Mucosa of descending colon (tissue), 3 donors: ENCODE results near the gene C16orf78. TPM values are rescaled to one million over a fixed set of nuclear protein-coding genes. Genes with fewer than 3 reads are reported as not detected.

Source experiments
- ATAC-seq: fragments of 200-7000 bp; cut with Tn5 transposase; one replicate; pipeline ENCODE4 v1.9.1; 2020; ENCODE audit warnings: mild to moderate bottlenecking, moderate library complexity
- DNase-seq, 3 donors: peaks; one replicate each; pipeline ENCODE4 v3.0.0-alpha.2; 2020
- H3K36me3 ChIP-seq: fragments of 200-600 bp; one replicate; pipeline ENCODE4 v1.8.0; 2021; ENCODE audit warnings: low read depth, mild to moderate bottlenecking
- H3K4me1 ChIP-seq: fragments of 200-600 bp; one replicate; pipeline ENCODE4 v1.8.0; 2021; ENCODE audit warnings: low read depth, mild to moderate bottlenecking
- H3K4me3 ChIP-seq: fragments of 200-600 bp; one replicate; pipeline ENCODE4 v1.8.0; 2021; ENCODE audit warnings: mild to moderate bottlenecking
- H3K9me3 ChIP-seq: fragments of 200-600 bp; one replicate; pipeline ENCODE4 v1.8.0; 2021; ENCODE audit warnings: mild to moderate bottlenecking
- CTCF ChIP-seq: fragments of 200-600 bp; IDR thresholded peaks from one replicate; pipeline ENCODE4 v1.8.0; 2022; ENCODE audit warnings: antibody characterized with exemption, mild to moderate bottlenecking
- intact Hi-C, 2 donors: fragments of 100-400 bp; cut with DNase I in 1 of 2; cut with micrococcal nuclease in 1 of 2; formaldehyde crosslinking; loops; one replicate each; pipeline versions ENCODE4 v1.11.0 to v1.11.1; 2022; cut with DNase I, micrococcal nuclease
- total RNA-seq, 3 donors: library from RNA; stranded (reverse); fragmentation: NEBNext Ultra II Directional in 2 of 3; extraction: Animal tissue kit (Norgen Biotek cat#: 25700) in 2 of 3; gene quantifications; one replicate each; pipeline versions ENCODE4 v1.2.1 to v1.2.4, GENCODE V29; 2021 to 2023
- donor health status: DM: no; HTN: no; CAD: no; lungs with moderate emphysema.
- donor health status: DM: no; HTN: no; CAD: no.
- donor health status: DM: no; HTN: yes; CAD: no.

The C16orf78 gene
- total RNA-seq, 3 donors from 2014 or later, result not detected

DNA sequence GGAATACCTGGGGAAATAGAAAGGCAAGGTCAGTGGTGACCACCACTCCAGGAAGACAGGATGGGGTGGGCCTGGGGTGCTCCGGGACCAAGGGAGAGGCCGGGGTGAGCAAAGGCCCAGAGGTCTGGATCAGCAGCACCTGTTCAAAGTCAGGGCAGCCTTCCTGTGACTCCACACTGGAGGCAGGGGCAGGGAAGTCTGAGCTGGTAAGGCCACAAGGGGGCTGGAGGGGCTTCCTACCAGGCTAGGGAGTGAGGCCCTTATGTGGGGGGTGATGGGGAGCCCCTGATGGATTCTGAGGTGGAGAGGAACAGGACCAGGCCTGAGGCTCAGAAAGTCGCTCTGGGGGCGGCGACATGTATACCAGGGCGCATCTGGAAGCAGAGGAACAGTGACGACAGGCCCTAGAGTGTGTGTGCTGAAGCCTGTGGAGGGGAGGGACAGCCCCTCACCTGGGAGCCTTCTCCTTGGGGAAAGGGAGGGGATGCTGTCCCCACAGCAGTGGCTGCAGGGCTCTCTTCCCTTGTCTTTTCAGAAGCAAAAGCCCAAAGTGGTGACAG lies 3.7 kb downstream of the C16orf78 start:
- H3K36me3 ChIP-seq, result no peaks in the 10 kb centered on the region
- ATAC-seq, result no peak
- intact Hi-C loops, result no loop called here

DNA sequence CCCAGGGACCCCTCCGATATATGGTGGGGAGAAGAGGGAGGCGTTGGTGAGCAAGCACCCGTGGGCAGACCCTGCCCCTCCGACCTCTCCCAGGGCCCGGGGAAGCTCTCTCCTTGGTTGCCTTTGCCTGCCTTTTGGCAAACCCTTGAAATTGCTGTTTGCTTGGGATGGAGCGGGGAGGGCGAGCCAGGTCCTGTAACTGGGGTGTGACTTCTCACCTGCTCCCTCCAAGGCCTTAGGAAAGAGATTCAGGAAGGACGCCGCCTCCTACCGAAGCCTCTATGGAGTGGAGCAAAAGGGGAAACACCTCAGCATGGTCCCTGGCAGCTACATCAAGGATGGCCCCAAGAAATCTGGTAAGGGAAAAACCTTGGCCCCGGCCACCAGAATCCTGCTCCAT lies 4.6 kb downstream of the C16orf78 start:
- no peak for TF ChIP-seq CTCF
- H3K9me3 ChIP-seq, result no peaks in the 10 kb centered on the region
- no peaks in the 10 kb centered on the region for H3K36me3 ChIP-seq
- ATAC-seq, result no peak
- H3K4me3 ChIP-seq, result no peak overlapping the region
- no peaks in the 10 kb centered on the region for H3K4me1 ChIP-seq
- intact Hi-C loops, result no loop called here
- DNase-seq, result no peak

More for the DNA sequence above, 3.7 kb downstream of the C16orf78 start:
- Histone ChIP-seq H3K4me1 (no peaks in the 10 kb centered on the region), H3K4me3 (no peak overlapping the region), H3K9me3 (no peaks in the 10 kb centered on the region)
- no peak for DNase-seq
- no peak for TF ChIP-seq CTCF

DNA sequence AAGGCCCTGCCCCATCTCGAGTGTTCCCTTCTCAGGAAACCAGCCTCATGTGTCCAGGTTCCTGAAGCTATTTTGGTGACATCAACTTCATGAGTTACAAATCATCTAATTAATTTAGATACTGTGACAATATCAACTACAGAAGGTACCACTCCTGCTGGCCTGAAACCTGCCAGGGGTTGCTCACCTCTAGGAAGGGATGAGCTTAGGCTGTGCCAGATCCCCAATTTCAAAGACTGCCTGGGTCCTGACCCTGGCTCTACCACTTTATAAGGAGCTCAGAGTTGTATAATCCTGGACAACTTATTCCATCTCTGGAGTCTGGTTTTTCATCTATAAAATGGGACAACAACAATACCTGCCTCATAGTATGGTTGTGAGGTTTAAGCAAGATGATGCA lies 5.2 kb downstream of the C16orf78 start:
- no peak for ATAC-seq
- intact Hi-C loops, result no loop called here
- Histone ChIP-seq H3K9me3 (no peaks in the 10 kb centered on the region), H3K4me1 (no peaks in the 10 kb centered on the region), H3K36me3 (no peaks in the 10 kb centered on the region), H3K4me3 (no peak overlapping the region)
- TF ChIP-seq CTCF, result no peak
- no peak for DNase-seq

- intact Hi-C loops, result no loop called here
- H3K4me3 ChIP-seq, result no peak overlapping the region
- DNase-seq, result peak in 1 of 3 donors; percentile 12
- no peak for ATAC-seq
- no peaks in the 10 kb centered on the region for H3K36me3 ChIP-seq
- TF ChIP-seq CTCF, result no peak
- H3K9me3 ChIP-seq, result no peaks in the 10 kb centered on the region
- no peaks in the 10 kb centered on the region for H3K4me1 ChIP-seq
These were observed 9.3 kb downstream of the C16orf78 start for GRCh38 chr16:49382916-49383315.

DNA sequence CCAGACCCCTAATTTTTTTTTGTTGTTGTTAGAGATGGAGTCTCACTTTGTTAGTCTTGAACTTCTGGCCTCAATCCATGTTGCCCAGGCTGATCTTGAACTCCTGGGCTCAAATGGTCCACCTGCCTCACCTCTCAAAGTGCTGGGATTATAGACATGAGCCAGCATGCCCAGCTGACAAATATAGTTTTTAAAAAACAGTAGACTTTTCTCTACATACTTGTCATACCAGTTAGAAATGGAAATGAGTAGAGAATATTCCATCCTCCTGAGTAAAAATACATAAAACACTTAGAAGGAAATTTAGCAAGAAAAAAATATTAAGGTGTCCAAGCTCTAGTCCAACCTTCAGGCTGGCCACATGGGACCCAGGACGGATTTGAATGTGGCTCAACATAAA lies 21.4 kb downstream of the C16orf78 start:
- intact Hi-C loops, result no loop called here
- no peaks in the 10 kb centered on the region for H3K36me3 ChIP-seq
- no peak overlapping the region for H3K4me3 ChIP-seq
- no peak for DNase-seq
- no peak for ATAC-seq
- TF ChIP-seq CTCF, result no peak
- H3K4me1 ChIP-seq, result no peaks in the 10 kb centered on the region
- H3K9me3 ChIP-seq, result no peaks in the 10 kb centered on the region

GRCh38 chr16:49396206-49396720 lies 22.7 kb downstream of the C16orf78 start:
- Histone ChIP-seq H3K36me3 (no peaks in the 10 kb centered on the region), H3K9me3 (no peaks in the 10 kb centered on the region), H3K4me1 (no peaks in the 10 kb centered on the region), H3K4me3 (no peak overlapping the region)
- intact Hi-C loops, result no loop called here
- no peak for DNase-seq
- ATAC-seq, result no peak
- TF ChIP-seq CTCF, result no peak
